Measurements from ENCODE around the gene RBM4.

GRCh38 chr11:66616379-66617154 lies 21.9 kb upstream of the RBM4 start, which contains the start of gene RBM14:
- TF ChIP-seq CTCF (IDR thresholded peaks at IDR 0.05) (no peak), EZH2 (IDR thresholded peaks at IDR 0.05; ENCODE audit: borderline replicate concordance, insufficient read depth, low read depth, low read length, poor library complexity, severe bottlenecking) (no peak)
